Right atrium auricular region (tissue), 2 donors: Measurements from ENCODE around the gene TSGA10. TPM values are rescaled to one million over a fixed set of nuclear protein-coding genes. Genes with fewer than 3 reads are reported as not detected.

Experiments used
- DNase-seq: peaks from one replicate; pipeline ENCODE4 v3.0.0-alpha.2; 2019; ENCODE audit warnings: low spot score
- H3K27ac ChIP-seq, 2 donors: fragments of 200-600 bp; sonication (generic); 1 replicate in 1 of 2; 2 replicates in 1 of 2; pipeline ENCODE4 v1.5.1; 2016 to 2019
- H3K27me3 ChIP-seq, 2 donors: fragments of 200-600 bp; sonication (generic); one replicate each; pipeline versions ENCODE4 v1.5.1 to v1.6.0; 2017 to 2019
- H3K36me3 ChIP-seq: fragments of 200-600 bp; sonication (generic); one replicate; pipeline ENCODE4 v1.5.1; 2016
- H3K4me1 ChIP-seq, 2 donors: fragments of 200-600 bp; sonication (generic); one replicate each; pipeline versions ENCODE4 v1.5.1 to v1.6.0; 2017 to 2019
- H3K4me3 ChIP-seq, 2 donors: fragments of 200-600 bp; sonication (generic); 1 replicate in 1 of 2; 2 replicates in 1 of 2; pipeline ENCODE4 v1.5.1; 2017 to 2019; ENCODE audit warnings: mild to moderate bottlenecking in 1 of 2, moderate library complexity in 1 of 2
- H3K9me3 ChIP-seq, 2 donors: fragments of 200-600 bp; sonication (generic); one replicate each; pipeline ENCODE4 v1.5.1; 2019
- CTCF ChIP-seq, 2 donors: fragments of 200-600 bp; sonication (generic); IDR thresholded peaks; one replicate each; pipeline ENCODE4 v1.5.1; 2019; ENCODE audit warnings: antibody characterized with exemption in 2 of 2
- total RNA-seq, 2 donors: library from RNA; depleted of rRNA; stranded (reverse); fragments of >200 nt; gene quantifications; one replicate each; pipeline ENCODE4 v1.1.0, GENCODE V29; 2016

TSGA10 gene
- total RNA-seq, 2 donors from 2014 or later: 1.5 to 7.0 TPM

- no peak for TF ChIP-seq CTCF (IDR thresholded peaks at IDR 0.05)
Observed at GRCh38 chr2:99035920-99036319, 118.8 kb downstream of the TSGA10 start.

GRCh38 chr2:99032786-99033185 lies 122.0 kb downstream of the TSGA10 start:
- no peaks in the 10 kb centered on the region for H3K36me3 ChIP-seq
- H3K4me1 ChIP-seq: no peaks in the 10 kb centered on the region
- no peak overlapping the region for H3K27ac ChIP-seq
- DNase-seq: no peak
- H3K9me3 ChIP-seq: no peaks in the 10 kb centered on the region
- no peak overlapping the region for H3K4me3 ChIP-seq
- no peak for TF ChIP-seq CTCF (IDR thresholded peaks at IDR 0.05)
- no peaks in the 10 kb centered on the region for H3K27me3 ChIP-seq

More at GRCh38 chr2:99035920-99036319, 118.8 kb downstream of the TSGA10 start:
- Histone ChIP-seq H3K9me3 (no peaks in the 10 kb centered on the region), H3K4me1 (no peaks in the 10 kb centered on the region), H3K36me3 (no peaks in the 10 kb centered on the region), H3K4me3 (no peak overlapping the region), H3K27me3 (no peaks in the 10 kb centered on the region), H3K27ac (no peak overlapping the region)
- no peak for DNase-seq

- H3K9me3 ChIP-seq: no peaks in the 10 kb centered on the region
- H3K4me1 ChIP-seq: no peaks in the 10 kb centered on the region
- no peak overlapping the region for H3K27ac ChIP-seq
- H3K36me3 ChIP-seq: no peaks in the 10 kb centered on the region
- no peaks in the 10 kb centered on the region for H3K27me3 ChIP-seq
- TF ChIP-seq CTCF (IDR thresholded peaks at IDR 0.05): no peak
- H3K4me3 ChIP-seq: no peak overlapping the region
- no peak for DNase-seq
Observed at GRCh38 chr2:99032001-99032400, 122.7 kb downstream of the TSGA10 start.

GRCh38 chr2:99031481-99031880 lies 123.3 kb downstream of the TSGA10 start:
- Histone ChIP-seq H3K4me1 (no peaks in the 10 kb centered on the region), H3K27ac (no peak overlapping the region), H3K4me3 (no peak overlapping the region), H3K9me3 (no peaks in the 10 kb centered on the region), H3K27me3 (no peaks in the 10 kb centered on the region), H3K36me3 (no peaks in the 10 kb centered on the region)
- no peak for DNase-seq
- no peak for TF ChIP-seq CTCF (IDR thresholded peaks at IDR 0.05)

- peaks cover 0 to 5% of the 10 kb centered on the region in 2 donors for H3K9me3 ChIP-seq
- no peaks in the 10 kb centered on the region for H3K36me3 ChIP-seq
- TF ChIP-seq CTCF (IDR thresholded peaks at IDR 0.05): no peak
- H3K4me1 ChIP-seq: no peaks in the 10 kb centered on the region
- no peak overlapping the region for H3K27ac ChIP-seq
- no peaks in the 10 kb centered on the region for H3K27me3 ChIP-seq
- DNase-seq: no peak
- no peak overlapping the region for H3K4me3 ChIP-seq
Observed at GRCh38 chr2:99028558-99028957, 126.2 kb downstream of the TSGA10 start.

GRCh38 chr2:99027856-99028255 lies 126.9 kb downstream of the TSGA10 start:
- Histone ChIP-seq H3K27me3 (no peaks in the 10 kb centered on the region), H3K27ac (no peak overlapping the region), H3K9me3 (peaks cover 0 to 5% of the 10 kb centered on the region in 2 donors), H3K4me3 (no peak overlapping the region), H3K36me3 (no peaks in the 10 kb centered on the region), H3K4me1 (no peaks in the 10 kb centered on the region)
- no peak for TF ChIP-seq CTCF (IDR thresholded peaks at IDR 0.05)
- DNase-seq: no peak
